HG03565 (cell line): ENCODE results near the gene GNG4.

ENCODE experiments used
- ATAC-seq: cut with Tn5 transposase; IDR thresholded peaks from one replicate; pipeline ENCODE4 v1.9.1; 2021; ENCODE audit warnings: mild to moderate bottlenecking, moderate library complexity; ENCODE audit not compliant: unreplicated experiment

The GNG4 gene

DNA sequence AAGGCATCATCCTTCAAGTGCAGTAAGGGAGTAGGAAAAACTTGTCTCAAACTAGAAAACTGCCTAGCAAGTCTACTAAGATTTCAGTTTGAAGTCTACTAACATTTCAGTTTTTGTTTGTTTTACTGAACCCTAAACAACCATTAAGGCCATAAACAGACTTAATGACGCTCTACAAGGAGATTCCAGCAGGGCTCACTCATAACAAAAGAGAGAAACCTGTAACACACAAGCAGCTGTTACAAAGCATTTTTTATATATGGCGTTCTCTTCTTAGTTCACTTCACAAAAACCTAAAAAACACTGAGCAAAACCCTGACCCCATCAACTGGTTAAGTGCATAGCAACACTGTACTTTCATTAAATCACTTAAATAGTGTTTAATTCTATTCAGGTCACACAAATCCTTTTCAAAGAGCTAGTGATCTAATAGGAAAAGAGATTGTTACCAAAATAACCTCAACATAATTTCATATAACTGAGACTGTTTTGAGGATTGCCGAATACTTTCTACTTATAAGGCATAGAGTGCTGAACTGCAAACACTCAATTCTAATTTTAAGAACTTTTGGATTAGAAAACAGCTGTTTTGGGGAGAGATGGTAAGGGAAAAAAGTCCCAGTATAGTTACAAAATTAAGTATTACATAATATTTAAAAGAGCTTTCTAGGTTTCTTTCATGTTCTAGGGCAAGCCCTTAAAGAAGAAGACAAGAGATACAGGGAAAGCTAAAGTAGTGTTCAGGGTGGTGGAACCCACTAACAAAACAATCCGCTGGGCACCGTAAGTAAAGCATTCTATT is 146.8 kb downstream of the GNG4 start:
- no peak for ATAC-seq

DNA sequence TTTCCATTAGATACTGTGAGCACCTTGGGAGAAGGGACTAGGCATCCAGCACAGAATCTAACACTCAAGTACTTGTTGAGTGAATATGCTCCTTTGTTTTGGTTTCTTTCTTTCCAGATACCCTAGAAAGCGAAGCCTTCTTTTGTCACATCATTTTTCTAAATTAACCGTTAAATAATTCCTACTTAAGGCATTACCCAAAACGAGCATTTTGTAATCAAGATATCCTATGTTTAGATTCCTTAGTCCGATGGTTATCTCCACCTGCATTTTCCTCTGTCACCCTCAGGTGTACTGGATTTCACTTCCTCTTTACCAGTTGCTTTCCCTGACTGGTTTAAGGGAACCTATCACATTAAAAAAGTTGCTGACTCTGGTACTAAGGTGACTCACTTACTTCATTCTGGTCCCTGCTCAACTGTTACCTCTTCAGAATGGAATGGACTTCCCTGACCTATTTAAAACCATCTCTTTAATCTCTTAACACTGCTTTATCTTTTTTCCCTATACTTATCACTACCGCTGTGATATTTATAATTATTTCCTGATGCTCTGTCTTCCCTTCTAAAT is 148.5 kb downstream of the GNG4 start:
- no peak for ATAC-seq
